UCSD-AML1 (cell line): Measurements from ENCODE around the gene CCNDBP1.
"Not testable (repeated sequence)": the region's sequence is repeated elsewhere in the genome, so short reads cannot be mapped to it uniquely, and the experiment has no call there.

Source experiments
- DNase-seq: peaks from one replicate; lab custom pipeline; 2025; ENCODE audit not compliant: unreplicated experiment; lab: John Stamatoyannopoulos, UW

The CCNDBP1 gene

DNA sequence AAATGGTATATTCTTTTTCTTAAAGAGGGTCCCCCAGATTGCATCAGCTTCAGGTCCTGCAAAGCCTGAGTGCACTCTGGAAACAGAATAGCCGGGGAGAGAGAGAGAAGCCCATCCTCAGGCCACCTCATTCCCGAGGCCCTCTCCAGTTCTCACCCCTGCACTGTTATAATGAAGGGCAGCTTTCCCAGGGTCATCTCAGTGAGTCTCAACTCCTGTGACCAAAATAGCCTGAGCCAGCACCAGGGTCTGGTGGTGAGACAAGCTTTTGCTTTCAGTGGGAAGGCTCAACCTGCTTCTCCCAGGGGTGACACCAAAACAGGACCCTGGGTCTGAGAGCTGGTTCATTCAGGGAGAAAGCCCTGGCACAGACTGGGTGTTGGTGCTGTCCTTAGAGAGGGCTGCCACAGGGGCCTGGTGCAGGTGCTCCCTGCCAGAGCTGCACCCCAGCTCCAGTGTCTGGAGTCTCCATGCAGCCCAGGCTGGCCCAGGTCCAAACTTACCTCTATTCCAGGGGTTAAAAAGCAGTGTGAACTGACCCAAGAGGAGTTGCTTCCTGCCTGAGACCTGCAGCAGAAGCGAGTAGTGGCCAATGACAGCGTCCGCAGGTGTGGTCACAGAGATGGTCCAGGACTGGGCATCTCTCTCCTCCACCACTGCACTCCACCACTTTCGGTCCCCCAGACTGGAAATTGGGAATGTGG lies 29.5 kb downstream of the CCNDBP1 start:
- no peak for DNase-seq

DNA sequence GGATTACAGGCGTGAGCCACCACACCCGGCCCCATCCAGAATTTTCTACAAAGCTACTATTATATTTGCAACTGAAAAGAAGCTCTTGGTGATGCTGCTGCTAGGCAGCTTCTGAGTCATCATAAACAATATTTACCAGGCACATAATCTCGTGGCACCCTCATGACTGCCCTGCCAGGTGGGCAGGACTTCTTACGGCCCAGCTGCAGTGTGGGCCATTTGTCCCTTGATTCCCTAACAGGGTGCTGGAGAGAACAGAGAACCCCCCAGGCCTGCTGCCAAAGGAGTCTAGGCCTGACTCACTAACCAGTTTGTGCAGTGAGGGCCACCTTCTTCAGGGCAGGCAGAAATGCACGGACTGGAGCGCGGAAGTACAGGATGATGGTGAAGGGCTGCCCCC lies 30.8 kb downstream of the CCNDBP1 start:
- DNase-seq: no peak

DNA sequence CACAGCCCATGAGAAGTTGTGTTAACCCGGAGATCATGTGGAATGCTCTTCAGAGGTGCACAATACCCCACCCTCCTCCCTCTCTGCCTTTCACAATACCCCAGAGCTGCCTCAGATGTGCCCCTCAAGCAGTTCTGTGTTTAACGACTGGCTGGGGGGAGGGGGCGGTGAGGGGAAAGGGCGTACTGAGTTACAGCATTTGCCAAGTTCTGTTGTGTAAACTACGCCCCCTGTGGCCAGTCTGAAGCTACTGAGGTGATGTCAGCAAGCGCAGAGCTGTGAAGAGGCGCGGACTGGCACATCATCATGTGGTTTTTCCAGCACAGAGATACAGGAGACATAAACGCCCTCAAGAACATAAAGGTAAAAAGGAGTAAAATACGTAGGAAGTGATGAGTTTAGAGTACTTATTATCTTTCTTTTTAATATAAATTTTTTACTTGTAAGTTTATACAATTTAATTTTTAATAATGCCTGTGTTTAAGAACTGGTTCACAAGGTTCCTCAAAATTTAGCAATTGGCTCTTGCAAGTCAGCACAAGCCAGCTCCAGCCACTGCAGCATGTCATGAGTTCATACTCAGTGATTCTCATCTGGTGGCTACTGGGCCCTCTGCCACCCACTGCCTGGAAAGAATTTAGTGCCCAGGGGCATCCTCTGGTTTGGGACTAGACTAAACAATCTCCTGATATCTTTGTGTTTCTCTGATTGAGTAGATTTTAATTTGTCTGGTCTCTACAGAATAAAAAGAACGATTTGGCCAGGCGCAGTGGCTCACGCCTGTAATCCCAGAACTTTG lies 33.9 kb downstream of the CCNDBP1 start:
- DNase-seq: no peak

DNA sequence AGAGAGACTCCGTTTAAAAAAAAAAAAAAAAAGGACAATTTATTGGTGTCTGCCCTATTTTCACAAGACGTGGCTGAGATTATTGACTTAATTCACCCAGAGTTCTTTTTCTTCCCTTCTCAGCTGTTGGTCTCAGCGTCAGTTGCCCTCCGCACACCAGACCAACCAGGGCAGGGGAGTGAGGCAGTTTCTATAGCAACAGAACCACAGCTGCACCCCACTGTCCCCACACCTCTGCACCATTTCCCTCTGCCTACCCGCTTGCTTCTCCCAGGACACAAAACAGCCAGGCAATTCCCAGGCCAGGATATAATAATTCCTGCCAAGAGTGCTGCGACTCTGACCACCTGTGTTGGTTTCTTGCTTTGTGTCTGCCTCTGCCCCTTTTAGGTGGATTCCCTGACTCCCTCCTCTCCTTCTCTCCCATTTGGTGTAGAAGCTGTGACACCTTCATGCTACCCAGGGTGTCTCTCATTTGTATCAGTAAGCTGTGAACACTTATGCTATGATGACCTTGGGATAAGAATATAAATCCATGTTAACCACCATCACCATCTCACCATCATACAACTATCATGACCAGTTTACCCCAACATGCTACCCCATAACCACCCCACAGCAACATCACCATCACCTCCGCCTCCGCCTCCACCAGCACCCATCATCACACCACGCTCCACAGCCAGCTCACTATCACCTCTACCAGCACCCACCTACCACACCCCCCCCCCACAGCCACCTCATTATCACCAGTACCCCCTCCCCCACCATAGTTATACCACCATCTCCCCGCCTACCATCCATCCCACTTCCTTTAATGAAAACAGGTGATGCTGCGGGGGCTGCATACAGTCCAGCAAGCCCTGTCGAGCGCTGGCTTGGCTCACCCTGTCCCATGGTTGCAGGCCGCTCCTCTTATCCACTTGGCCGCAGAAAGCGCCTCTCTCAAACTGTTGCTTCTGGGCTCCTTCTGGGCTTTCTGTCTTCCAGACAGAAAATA lies 35.0 kb downstream of the CCNDBP1 start:
- DNase-seq: no peak

DNA sequence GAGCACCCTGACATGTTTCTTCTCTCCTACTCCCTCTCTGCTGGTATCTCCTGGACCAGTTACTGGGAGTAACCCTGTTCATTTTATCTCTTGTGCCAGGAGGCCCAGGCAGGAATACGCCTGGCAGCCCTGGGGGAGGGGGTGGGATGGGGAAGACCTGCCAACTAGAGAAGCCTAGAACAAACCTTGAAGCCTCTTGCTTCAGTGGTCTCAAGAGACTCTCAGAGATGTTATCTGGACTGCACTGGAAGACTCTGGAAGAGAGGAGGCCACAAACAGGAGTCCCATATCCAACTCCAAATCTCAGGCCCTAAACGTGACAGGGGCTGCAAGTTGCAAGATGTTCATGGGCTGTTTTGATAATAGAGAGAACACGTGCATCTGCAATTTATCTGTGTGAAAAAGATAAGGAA lies 35.8 kb downstream of the CCNDBP1 start, which contains the start of gene EPB42:
EPB42 (minus strand) TSS at position 28 of the 413 bp plus-strand sequence. CDS start 193 bp downstream, outside the sequence.
- no peak for DNase-seq

DNA sequence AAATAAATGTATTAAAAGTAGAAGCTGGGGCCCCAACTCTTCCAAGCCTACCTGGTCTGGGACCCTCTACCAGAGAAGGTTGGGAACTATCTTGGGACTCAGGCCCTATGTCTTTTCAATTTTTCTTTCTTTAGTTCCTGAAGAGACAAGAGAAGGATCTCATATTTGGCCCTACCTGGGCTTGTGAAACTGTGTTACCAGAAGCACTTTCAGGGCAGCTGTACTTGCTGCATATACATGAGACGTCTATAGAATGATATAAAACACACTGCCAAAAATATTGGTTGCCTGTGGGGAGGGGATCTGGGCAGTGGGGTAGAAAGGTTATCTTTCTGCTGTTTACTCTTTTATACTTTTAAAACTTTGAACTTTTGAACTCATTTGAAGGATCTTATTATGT lies 36.2 kb downstream of the CCNDBP1 start:
- no peak for DNase-seq

DNA sequence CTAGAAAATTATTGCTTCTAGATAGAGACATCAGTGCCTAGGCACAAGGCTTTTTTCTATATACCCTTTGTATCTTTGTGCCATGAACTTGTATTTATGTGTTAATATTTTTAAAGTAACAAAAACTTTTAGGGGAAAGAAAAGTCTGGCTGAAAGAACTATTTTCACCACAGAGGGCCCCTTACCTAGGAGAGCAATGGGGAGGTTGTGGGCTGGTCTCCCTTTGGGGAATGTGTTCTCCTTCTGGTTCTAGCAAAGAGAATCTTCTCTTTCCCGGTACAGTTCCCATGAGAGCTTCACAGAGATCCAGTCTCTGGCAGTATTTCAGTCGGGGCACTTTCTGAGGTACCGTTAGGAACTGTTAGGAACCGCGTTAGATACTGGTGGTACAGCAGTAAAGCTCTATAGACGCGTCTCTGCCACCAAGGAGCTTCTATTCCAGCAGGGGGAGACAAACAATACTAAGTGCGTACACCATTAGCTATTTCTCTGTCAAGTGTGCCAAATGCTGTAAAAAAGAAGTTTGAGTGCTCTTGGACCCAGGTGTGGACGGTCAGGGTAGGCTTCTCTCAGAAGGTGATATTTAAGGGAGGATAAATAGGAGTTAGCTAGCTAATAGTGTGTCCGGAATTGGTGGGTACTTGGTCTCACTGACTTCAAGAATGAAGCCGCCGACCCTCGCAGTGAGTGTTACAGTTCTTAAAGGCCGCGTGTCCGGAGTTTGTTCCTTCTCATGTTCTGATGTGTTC lies 40.2 kb downstream of the CCNDBP1 start:
- peak; percentile 28 for DNase-seq

DNA sequence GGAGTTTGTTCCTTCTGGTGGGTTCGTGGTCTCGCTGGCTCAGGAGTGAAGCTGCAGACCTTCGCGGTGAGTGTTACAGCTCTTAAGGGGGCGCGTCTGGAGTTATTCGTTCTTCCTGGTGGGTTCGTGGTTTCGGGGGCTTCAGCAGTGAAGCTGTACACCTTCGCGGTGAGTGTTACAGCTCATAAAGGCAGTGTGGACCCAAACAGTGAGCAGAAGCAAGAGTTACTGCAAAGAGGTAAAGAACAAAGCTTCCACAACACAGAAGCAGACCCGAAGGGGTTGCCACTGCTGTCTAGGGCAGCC lies 40.7 kb downstream of the CCNDBP1 start:
- not testable (repeated sequence) for DNase-seq

DNA sequence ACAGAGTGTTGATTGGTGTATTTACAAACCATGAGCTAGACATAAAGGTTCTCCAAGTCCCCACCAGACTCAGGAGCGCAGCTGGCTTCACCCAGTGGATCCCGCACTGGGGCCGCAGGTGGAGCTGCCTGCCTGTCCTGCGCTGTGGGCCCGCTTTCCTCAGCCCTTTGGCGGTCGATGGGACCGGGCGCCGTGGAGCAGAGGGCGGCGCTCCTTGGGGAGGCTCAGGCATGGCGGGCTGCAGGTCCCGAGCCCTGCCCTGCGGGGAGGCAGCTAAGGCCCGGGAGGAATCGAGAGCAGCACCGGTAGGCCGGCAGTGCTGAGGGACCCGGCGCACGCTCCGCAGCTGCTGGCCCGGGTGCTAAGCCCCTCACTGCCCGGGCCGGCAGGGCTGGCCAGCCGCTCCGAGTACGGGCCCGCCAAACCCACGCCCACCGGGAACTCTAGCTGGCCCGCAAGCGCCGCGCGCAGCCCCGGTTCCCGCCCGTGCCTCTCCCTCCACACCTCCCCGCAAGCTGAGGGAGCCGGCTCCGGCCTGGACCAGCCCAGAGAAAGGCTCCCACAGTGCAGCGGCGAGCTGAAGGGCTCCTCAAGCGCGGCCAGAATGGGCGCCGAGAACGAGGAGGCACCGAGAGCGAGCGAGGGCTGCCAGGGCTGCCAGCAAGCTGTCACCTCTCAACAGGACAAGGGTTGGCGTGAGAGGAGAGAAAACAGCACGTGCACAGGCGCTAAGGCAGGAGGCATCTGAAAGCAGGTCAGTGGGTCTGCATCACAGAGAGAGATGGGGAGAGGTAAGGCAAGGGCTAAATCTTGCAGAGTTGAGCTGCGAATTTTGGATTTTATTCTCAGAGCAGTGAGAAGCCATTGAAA lies 41.5 kb downstream of the CCNDBP1 start:
- DNase-seq: no peak

DNA sequence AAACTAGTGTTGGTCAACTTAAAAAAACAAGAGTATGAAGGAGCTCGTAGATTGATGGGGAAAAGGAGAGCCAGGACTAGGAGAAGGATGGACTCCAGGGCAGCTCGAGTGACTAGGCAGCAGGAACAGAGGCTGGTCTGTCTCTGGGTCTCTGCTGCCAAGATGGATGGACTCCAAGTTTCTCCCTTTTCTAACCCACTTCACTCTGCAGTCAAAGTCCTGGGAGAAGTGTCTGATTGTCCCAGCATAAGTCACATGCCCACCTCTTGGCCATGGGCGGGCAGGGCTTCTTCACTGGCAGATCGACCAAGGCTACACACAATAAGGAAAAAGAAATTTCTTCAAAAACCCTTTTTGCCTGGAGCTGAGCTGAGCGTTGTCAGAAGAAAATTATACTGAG lies 44.8 kb downstream of the CCNDBP1 start:
- DNase-seq: no peak

DNA sequence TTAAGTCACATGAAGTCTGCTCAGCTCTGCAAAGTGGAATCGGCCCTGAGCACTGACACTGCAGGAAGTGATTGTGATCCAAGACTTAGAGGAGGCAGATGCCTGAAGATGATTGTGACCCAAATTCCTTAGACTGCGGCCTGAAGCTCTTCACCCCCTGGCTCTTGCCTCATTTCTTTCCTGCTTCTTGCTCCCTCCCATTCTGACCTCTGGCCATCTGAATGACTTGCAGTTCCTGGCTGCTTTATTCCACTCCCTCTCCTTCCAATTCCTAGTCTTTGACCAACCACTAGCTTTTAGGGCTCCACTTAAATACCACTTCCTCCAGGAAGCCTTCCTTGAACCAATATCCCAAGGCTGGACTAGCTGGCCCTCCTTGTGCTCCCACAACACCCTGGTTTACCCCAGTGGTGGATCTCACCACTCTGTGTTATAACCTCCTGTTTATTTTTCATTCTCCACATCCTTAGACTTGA lies 45.5 kb downstream of the CCNDBP1 start:
- peak; percentile 46 for DNase-seq

DNA sequence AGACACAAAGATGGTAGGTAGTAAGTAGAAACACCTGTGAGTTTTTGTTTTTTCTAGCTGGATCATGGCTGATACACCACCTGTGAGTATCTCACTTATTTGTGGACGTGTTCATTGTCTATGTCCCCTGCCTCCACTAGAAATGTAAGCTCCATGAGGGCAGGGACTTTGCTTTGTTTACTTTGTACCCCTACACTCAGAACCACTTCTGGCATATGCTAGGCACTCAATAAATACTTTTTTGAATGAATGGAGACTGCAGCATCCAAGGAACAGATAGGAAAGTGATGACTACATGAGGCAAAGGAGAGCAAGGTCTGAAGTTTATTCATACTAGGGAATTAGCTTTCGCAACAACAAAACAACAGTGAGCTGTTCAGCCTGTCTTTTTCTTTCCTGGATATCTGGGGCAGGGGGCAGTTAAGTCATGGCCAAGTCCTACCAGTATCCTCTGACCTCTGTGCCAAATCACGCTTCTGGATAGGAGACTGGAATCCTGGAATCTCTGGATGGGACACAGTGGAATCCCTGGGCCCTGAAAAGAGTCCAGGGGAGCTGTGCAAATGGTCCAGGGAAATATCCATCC lies 47.2 kb downstream of the CCNDBP1 start:
- no peak for DNase-seq

DNA sequence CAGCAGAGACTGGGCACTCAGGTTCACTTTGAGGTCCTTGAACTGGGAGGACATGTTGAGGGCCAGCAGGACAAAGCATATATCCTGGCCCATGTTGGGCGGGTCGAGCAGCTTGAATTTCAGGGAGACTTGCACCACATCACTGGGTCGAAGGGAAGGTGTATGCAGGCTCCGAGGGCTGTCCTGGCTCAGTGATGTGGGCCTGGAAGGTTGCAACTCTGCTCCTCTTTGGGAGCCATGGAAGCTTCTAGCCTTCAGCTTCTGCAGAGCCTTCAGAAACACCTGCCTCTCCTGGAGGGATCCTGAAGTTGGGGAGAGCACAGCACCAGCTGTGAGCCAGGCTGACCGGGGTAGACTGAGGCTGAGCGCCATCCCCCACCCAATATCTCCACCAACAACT lies 50.3 kb downstream of the CCNDBP1 start:
- DNase-seq: no peak

DNA sequence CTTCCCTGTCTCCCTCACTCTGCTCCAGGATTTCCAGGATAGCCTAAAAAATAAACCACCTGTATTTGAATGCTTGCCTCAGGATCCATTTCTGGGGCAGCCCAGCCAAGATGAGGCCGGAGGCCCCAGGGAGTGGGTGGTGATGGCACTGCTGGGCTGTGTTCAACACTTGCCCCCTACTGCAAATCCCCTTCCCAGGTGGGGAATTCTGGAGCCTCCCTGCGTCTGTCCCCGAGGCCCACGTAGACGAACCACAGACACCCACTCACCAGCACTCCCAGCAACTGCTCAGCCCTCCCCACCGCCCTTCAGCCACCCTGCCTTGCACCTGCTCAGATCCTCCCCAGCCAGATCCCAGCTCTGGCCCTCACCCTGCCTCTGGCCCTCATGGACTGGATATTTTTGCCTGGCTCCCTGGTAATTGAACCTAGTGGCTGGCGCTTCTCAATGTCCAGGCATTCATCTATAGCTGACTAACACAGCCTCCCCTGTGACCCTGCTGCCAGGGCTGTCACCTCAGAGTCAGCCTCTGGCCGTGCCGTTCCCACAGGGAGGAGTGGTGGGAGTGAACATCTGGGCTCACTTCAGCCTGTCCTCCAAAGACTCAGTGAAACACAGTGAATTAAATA lies 52.8 kb downstream of the CCNDBP1 start:
- no peak for DNase-seq

DNA sequence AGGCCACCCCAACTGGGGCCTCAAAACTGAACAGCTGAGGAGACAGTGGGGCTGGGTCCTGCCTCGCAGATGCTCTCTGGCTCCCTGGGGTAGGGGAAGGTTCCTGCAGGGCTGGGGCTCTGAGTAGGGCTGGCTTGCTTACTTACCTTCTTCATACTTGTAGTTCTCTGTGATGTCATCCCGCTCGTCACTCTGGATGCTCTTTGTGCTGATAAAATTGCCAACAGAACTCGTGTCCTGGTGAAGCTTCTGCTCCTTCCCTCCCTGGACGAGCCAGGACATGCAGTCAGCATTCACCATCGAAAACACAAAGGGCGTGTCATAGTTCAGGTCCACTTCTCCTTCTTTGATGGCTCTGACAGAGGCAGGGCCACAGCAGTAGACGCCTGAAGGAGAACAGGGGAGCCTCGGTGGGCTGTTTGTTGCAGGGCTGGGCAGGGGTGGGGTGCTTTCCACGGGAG lies 53.5 kb downstream of the CCNDBP1 start:
- no peak for DNase-seq

DNA sequence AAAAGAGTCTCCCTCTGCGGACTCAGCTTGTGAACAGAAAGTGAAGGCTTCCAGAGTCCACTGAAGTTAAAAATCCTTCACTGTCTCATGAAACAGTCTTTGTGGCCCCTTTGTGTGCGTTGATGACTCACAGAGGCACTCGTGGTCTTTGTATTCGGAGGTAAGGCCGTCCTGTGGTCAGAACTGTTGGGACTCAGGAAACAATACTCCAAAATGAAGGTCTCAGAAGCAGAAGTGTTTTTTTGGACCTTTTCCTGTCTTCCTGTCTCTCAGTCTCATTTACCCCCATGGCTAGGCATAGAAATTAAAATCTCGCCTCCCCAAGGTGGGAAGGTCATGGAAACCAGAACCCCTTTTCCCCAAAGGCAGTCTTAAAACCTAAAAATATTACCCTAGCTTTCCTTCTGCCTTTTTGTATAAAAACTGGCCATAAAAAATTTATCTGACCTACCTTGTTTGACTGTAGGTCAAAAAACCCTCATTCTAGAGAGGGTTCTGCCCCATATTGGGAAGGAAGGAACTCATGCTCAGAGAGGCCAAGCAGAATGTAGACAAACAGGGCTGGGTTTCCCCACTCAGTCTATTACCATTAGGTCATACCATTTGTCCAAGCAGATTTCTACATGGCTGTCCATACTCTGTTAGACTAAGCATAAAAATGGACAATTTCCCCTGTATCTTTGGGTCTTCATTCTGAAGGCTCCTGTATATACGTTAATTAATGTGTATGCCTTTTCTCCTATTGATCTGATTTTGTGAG lies 54.7 kb downstream of the CCNDBP1 start:
- DNase-seq: peak; percentile 46

DNA sequence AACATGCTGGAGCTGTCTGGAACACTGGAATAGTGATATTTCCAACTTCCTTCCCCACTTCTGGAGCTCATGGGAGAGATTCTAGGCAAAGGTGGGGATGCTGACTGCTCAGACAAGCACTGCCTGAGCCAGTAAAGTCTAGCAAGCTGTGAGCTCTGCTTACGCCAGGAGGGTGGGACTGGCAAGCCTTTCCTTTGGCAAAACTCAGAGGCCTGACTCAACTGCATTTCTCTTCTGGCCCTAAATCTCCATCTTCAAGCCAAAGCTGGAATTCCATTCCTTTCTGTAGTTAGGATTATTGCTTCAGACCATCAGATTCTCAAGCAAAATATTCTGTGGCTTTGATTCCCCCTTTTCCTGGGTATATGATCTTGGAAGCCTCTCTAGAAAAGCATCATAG lies 55.9 kb downstream of the CCNDBP1 start:
- DNase-seq: no peak

DNA sequence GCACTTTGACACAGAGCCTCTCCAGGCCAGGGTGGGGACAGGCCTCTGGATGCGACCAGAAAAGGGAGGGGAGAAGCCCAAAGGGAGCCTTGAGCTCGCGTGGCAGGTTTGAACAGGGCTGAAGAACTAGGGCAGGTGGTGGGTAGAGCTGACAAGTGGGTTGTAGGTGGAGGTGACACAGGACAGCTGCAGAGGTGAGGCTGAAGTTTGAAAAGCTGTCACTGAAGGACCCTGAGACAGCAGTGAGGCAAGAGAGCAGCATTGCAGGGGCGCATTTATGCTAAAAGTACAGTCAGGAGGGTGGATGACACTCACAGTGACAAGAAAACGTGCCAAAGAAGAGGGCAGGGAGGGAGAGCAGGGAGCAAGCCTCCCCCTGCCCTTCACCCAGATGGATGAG lies 57.4 kb downstream of the CCNDBP1 start:
- no peak for DNase-seq
